HG02759 (cell line): ENCODE data around the gene B4GALT2.

ENCODE experiments used
- ATAC-seq: cut with Tn5 transposase; IDR thresholded peaks from one replicate; pipeline ENCODE4 v1.9.1; 2021; ENCODE audit warnings: mild to moderate bottlenecking, moderate library complexity; ENCODE audit not compliant: unreplicated experiment

Gene B4GALT2

GRCh38 chr1:43969416-43969745 lies 9.6 kb upstream of the B4GALT2 start:
- peak; percentile 3 for ATAC-seq

- peak; percentile 84 for ATAC-seq
Measured at GRCh38 chr1:43969746-43970466, 9.1 kb upstream of the B4GALT2 start, which contains the start of gene DPH2. Gene DPH2 (plus strand): TSS chr1:43970010. CDS start chr1:43970176, 166 bp downstream.

GRCh38 chr1:43970502-43970901 lies 8.5 kb upstream of the B4GALT2 start:
- ATAC-seq, result no peak

GRCh38 chr1:43970911-43971310 lies 8.1 kb upstream of the B4GALT2 start:
- ATAC-seq, result no peak

GRCh38 chr1:43971336-43971980 lies 7.6 kb upstream of the B4GALT2 start:
- no peak for ATAC-seq

- ATAC-seq, result no peak
Measured at GRCh38 chr1:43973981-43974442, 5.0 kb upstream of the B4GALT2 start.

GRCh38 chr1:43974443-43975248 lies 4.4 kb upstream of the B4GALT2 start, which contains the start of gene ATP6V0B:
Gene ATP6V0B (plus strand): TSS chr1:43974960. CDS start chr1:43975041, 81 bp downstream.
- ATAC-seq, result peak; percentile 72

- no peak for ATAC-seq
Measured at GRCh38 chr1:43975249-43975961, 3.6 kb upstream of the B4GALT2 start.

- ATAC-seq, result no peak
Measured at GRCh38 chr1:43976045-43976444, 3.0 kb upstream of the B4GALT2 start.

GRCh38 chr1:43976890-43977289 lies 2.1 kb upstream of the B4GALT2 start:
- ATAC-seq, result no peak

GRCh38 chr1:43977376-43978263 lies 1.4 kb upstream of the B4GALT2 start:
- no peak for ATAC-seq

- no peak for ATAC-seq
Measured at GRCh38 chr1:43978264-43978550, 803 bp upstream of the B4GALT2 start.

- no peak for ATAC-seq
Measured at GRCh38 chr1:43979261-43979527, 184 bp downstream of the B4GALT2 start.

- no peak for ATAC-seq
Measured at GRCh38 chr1:43979528-43980254, 681 bp downstream of the B4GALT2 start.

- no peak for ATAC-seq
Measured at GRCh38 chr1:43980255-43981134, 1.5 kb downstream of the B4GALT2 start.

GRCh38 chr1:43981135-43981491 lies 2.1 kb downstream of the B4GALT2 start:
- ATAC-seq, result no peak

GRCh38 chr1:43981636-43982035 lies 2.6 kb downstream of the B4GALT2 start:
- no peak for ATAC-seq

- ATAC-seq, result no peak
Measured at GRCh38 chr1:43982241-43982640, 3.2 kb downstream of the B4GALT2 start.

GRCh38 chr1:43982808-43983207 lies 3.8 kb downstream of the B4GALT2 start:
- ATAC-seq, result no peak
